ENCODE data around the gene NECAP2. TPM values are rescaled to one million over a fixed set of nuclear protein-coding genes. Genes with fewer than 3 reads are reported as not detected.
"Not testable (repeated sequence)": the region's sequence is repeated elsewhere in the genome, so short reads cannot be mapped to it uniquely, and the experiment has no call there.

NECAP2 gene
- total RNA-seq, 1 experiment from 2014 or later: 72.1 TPM

- not testable (repeated sequence) for DNase-seq (ENCODE audit: low spot score)
Measured at GRCh38 chr1:16456151-16456550, 15.6 kb downstream of the NECAP2 start.

- DNase-seq (ENCODE audit: low spot score): no peak
Measured at GRCh38 chr1:16458831-16459230, 18.3 kb downstream of the NECAP2 start.

DNA sequence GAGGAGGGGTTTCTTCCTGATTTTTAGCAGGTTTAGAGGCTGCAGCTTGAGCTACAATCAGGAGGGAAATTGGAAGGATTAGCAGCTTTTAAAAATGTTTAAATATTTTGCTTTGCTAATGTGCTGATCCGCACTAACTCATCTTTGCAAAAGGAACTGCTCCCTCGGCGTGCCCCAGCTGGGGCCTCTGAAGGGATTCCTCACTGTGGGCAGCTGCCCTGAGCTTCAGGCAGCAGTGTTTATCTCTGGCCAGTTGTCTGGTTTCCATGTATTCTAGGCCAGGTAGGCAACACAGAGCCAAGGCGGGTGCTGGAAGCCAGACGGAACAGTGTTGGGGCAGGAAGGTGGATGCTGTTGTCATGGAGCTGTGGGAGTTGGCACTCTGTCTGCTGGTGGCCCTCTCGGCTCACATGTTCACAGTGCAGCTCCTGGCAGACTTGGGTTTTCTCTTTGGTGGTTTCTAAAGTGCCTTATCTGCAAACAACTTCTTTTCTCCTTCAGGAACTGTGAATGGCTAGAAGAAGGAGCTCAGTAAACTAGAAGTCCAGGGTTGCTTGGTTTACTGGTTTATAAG, 18.9 kb downstream of the NECAP2 start:
- DNase-seq (ENCODE audit: low spot score): no peak

GRCh38 chr1:16461681-16462080, 21.2 kb downstream of the NECAP2 start:
- DNase-seq (ENCODE audit: low spot score): no peak

GRCh38 chr1:16462773-16463330, 22.3 kb downstream of the NECAP2 start:
- no peak for DNase-seq (ENCODE audit: low spot score)

- DNase-seq (ENCODE audit: low spot score): no peak
Measured at GRCh38 chr1:16464917-16465625, 24.5 kb downstream of the NECAP2 start.

DNA sequence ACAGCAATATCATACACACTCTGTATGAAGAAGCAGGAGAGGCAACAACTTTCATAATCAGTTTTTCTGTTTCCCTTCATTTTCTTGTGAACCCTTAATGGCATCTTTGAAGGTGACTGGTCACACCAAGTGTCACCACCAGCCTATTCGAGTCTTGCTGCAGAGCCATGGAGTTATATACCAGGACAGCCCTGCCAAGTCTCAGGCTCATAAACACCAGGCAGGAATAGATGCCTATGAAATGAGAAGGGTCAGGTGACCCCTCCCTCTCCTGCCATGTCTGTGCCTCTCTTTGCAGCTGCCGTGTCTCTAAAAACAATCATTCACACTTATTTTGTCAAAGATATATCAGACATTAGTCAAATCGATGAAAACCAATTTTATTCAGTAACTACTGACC, 28.0 kb downstream of the NECAP2 start:
- DNase-seq (ENCODE audit: low spot score): no peak

GRCh38 chr1:16474166-16474800, 33.8 kb downstream of the NECAP2 start:
- no peak for DNase-seq (ENCODE audit: low spot score)

DNA sequence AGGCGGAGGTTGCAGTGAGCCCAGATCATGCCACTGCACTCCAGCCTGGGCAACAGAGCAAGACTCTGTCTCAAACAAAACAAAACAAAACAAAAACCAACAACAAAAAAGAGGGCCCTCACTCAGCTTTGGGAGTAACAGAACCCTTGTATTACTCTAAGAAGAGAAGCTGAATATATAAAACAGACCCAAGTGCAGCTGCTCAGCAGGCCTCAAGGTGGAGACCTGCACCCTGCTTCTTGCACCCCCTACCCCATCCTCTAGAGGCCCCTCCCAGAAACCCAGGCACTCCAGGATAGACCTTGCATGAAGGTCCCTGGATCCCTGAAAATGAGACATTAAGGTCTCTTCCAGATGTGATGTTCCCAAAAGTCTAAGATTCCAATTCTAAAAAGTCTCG, 34.4 kb downstream of the NECAP2 start:
- DNase-seq (ENCODE audit: low spot score): not testable (repeated sequence)

DNA sequence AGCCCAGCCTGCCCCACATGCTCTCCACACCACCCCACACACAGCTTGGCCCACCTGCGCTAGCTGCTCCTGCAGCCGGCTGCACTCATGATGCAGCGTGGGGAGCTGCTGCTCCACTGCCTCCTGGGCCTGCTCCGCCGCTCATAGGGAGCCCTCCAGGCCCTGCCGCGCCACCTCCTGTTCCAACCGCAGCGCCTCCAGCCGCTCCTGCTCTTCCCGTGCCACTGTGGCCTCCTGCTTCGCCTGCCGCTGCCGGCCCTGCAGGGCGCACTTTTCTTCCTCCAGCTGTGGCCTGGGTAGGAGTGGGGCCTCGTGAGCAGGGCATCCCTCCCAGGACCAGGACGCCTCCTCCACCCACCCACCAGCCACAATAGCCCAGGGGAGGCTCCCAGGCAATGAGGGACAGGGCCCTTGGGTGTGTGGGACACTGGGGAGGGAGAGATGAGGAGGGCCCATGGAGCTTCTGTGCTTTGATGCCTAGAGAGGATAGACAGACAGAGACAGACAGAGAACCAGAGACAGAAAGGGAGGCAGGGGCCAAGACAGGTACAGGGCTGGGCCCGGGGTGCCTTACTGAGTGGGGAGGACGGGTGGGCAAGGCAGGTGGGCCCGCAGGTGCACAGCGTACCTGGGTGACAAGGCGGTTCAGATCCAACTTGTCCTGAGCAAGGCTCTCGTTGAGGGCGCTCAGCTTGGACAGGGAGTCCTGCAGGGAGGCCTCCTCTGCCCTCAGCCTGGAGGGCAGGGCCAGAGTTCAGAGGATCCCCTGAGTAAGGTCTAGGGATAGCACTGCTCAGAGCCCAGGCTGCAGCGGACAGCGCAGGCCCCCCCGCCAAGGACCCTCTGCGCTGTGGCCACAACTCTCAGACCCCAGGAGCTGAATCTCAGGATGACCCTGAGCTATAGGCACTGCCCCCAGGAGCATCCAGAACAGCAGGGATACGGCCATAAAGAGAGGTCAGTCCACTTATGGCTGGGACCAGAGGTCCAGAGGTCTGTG, 35.5 kb downstream of the NECAP2 start:
- not testable (repeated sequence) for DNase-seq (ENCODE audit: low spot score)

DNA sequence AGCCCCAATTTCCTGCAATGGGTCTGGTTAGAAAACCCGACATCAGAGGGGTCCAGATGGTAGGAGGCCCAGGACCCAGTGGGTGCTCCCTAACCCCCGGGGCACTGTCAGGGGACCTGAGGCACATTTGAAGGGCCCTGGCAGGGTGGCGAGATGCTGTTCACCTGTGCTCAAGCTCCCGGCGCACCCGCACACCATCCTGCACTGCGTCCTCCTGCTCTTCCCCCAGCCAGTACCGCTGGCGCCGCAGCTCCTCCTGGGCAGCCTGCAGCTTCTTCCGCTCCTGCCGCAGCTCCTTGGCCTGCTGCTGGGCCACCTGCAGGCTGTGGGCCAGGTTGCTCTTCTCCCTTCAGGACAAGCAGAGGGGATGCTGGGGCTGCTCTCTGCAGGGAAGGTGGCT, 37.6 kb downstream of the NECAP2 start:
- DNase-seq (ENCODE audit: low spot score): no peak

DNA sequence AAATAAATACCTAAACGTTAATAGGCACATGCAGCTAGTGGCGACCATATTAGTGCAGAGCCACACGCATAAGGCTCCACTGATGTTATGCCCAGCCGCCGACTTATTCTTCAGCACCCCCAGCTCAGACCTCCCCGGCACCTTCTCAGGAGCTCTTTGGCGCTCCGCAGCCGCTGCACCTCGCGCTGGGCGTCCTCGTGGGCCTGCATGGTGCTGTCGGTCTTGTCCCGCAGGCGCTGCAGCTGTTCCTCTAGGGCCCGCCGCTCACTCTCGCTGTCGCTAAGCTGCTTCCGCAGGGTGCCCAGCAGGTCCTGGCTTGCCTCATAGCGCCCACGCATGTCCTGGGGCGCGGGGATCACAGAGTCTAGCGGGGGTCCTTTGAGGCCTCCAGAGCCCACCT, 42.6 kb downstream of the NECAP2 start:
- not testable (repeated sequence) for DNase-seq (ENCODE audit: low spot score)

DNA sequence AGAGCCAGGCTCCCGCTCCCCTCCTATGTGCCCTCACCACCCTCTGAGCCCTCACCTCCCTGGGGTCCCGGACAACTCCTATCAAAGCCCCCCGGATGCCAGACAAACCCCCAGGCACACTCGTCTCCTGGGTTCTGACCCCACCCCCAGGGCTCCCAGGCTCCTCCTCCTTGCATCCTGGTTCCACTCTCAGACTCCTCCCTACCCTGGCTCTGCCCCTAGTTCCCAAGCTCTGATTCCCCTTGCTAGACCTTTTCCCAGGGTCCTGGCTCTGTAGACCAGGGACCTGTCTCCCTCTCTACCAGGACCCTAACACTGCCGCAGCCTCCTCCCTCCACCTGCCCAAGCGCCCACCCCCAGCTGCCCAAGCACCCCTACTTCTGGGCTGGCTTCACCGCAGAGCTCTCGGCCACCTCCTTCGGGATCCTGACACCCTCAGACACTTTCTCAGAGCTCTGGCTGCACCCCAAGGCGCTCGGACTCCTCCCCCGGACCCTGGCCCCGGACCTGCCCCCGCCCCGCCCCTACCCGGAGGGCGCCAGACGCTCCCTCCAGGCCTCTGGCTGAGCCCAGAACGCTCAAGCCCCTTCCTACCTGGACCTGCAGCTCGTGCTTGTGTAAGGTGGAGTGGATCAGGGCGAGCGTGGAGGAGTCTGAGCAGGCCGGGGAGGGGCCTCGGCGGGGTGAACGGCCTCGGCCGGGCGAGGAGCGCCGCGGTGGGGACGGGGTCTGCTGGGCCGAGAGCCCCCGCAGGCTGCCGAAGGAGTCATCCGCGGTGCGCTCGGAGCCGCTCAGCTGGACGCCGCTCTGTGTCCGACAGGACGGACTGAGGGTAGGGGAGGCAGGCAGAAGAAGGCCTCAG, 43.3 kb downstream of the NECAP2 start:
- not testable (repeated sequence) for DNase-seq (ENCODE audit: low spot score)

DNA sequence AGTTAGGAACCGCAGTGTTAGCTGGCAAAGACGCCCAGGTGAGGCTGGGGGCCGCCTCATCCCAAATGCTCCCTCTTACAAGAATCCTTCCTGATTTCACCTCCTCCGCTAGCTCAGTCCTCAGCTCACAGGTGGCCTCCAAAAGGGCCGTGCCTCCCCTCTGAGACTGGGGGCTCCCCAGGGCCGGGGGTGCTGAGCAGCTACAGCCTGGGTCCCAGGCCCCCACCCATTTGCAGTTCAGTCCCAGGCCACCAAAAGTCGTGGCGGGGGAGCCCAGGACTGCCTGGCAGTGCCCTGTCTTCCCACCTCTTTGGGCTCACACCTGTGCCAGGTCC, 43.9 kb downstream of the NECAP2 start:
- DNase-seq (ENCODE audit: low spot score): no peak

GRCh38 chr1:16484931-16485330, 44.4 kb downstream of the NECAP2 start:
- DNase-seq (ENCODE audit: low spot score): no peak

- DNase-seq (ENCODE audit: low spot score): not testable (repeated sequence)
Measured at GRCh38 chr1:16486316-16486715, 45.8 kb downstream of the NECAP2 start.

DNA sequence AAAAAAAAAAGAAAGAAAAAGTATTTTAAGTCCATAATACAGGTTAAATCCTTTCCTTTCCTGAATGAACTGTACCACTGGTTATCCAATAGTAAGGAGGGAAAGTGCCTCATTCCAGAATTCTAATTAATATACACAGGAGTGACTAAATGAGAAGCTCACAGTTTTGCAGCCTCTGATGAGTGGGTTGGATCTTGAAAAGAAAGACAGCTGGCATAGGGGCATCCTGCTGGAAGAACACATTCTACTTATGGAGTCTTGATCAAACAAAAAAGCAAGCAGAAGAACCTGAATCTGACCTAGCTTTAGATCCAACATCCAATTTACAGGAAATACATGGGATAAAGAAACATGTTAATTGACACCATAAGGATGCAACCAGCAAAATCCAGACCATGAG, 46.5 kb downstream of the NECAP2 start:
- DNase-seq (ENCODE audit: low spot score): not testable (repeated sequence)

DNA sequence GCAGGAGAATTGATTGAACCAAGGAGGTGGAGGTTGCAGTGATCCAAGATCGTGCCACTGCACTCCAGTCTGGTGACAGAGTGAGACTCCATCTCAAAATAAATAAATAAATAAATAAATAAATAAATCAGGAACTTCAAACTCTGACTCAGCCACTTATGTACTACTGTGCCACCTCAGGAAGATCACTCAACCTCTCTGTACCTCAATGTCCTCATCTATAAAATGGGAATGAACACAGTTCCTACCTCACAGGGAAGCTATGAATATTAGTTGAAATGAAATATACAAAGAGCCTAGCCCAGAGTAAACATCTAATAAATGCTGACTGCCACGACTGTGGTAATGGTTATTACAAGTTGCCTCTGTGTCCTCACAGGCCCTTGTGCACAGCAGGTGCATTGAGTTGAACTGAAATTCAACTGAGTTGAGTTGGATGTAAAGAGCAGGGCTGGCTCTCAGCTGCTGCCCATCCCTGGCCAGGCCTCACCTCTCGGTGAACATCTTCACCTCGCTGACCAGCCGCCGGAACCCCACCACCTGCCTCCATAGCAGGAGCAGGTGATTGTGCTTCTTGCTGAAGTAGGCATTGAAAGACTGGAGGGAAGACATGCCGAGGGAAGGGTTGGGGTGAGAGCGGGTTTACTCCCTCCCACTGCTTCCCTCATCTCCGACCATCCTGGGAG, 48.8 kb downstream of the NECAP2 start:
- not testable (repeated sequence) for DNase-seq (ENCODE audit: low spot score)

- DNase-seq (ENCODE audit: low spot score): no peak
Measured at GRCh38 chr1:16491056-16491675, 50.6 kb downstream of the NECAP2 start.

All from HT-29 (cell line).